Muscle layer of duodenum (tissue), 2 donors: Measurements from ENCODE around the gene PPP3CA.

Source experiments
- H3K27ac ChIP-seq: one replicate; pipeline ENCODE4 v1.7.0; 2013; ENCODE audit warnings: mild to moderate bottlenecking, low read length
- H3K27me3 ChIP-seq: one replicate; pipeline ENCODE4 v1.7.0; 2013; ENCODE audit warnings: low read depth, mild to moderate bottlenecking, control low read depth, low read length
- H3K36me3 ChIP-seq, 2 donors: one replicate each; pipeline ENCODE4 v1.7.0; 2013; ENCODE audit warnings: low read length in 2 of 2, control low read depth in 1 of 2, mild to moderate bottlenecking in 1 of 2; ENCODE audit not compliant: insufficient read depth in 2 of 2, control insufficient read depth in 1 of 2
- H3K4me1 ChIP-seq, 2 donors: one replicate each; pipeline ENCODE4 v1.7.0; 2013; ENCODE audit warnings: low read length in 2 of 2, mild to moderate bottlenecking in 2 of 2, control low read depth in 1 of 2, moderate library complexity in 1 of 2; ENCODE audit not compliant: insufficient read depth in 2 of 2, control insufficient read depth in 1 of 2
- H3K4me3 ChIP-seq, 2 donors: one replicate each; pipeline ENCODE4 v1.7.0; 2013; ENCODE audit warnings: low read length in 2 of 2, low read depth in 1 of 2, mild to moderate bottlenecking in 1 of 2
- H3K9me3 ChIP-seq, 2 donors: one replicate each; pipeline ENCODE4 v1.7.0; 2013; ENCODE audit warnings: low read length in 2 of 2, control low read depth in 1 of 2, mild to moderate bottlenecking in 1 of 2; ENCODE audit not compliant: control insufficient read depth in 1 of 2
- donor health status: healthy.

Gene PPP3CA

DNA sequence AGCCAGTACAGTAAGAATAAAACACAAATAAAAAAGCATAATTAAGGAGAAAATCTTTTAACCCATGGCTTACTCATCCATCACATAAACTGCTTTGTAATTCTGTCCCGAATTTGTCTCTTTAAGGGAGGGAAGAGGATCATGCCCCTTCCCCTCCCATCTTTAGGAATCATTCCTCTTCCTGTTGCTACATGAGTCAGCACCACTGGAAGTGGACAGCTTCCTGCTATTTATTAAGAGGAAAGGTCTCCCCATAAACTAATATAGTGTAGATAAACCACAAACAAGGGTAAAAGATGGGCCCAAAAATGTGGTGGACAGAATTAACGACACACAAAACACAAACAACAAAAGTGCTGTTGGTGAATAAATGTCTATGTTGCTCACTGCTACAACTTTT lies 75.8 kb downstream of the PPP3CA start:
- Histone ChIP-seq H3K9me3 (no peaks in the 10 kb centered on the region), H3K27me3 (no peaks in the 10 kb centered on the region), H3K36me3 (no peaks in the 10 kb centered on the region), H3K4me3 (no peak overlapping the region), H3K4me1 (peaks cover 9 to 10% of the 10 kb centered on the region in 2 donors), H3K27ac (no peak overlapping the region)

DNA sequence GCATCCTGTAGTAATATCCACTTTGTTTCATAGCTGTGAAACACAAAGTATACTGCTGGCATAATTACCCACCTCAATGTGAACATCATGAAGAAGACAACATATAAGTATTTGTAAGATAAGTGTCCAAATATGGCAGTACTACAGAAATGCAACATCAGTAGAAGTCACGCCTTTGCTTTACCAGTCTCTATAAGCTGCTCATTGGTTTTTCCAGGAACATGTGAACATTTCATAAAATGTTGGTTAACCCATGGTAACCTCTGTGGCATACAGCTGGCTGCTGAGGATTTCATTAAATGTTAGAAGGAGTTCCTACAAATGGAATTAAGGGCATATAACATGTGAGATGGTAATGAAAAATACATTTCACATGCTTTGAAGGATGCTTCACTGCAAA lies 77.6 kb downstream of the PPP3CA start:
- H3K27me3 ChIP-seq, result no peaks in the 10 kb centered on the region

DNA sequence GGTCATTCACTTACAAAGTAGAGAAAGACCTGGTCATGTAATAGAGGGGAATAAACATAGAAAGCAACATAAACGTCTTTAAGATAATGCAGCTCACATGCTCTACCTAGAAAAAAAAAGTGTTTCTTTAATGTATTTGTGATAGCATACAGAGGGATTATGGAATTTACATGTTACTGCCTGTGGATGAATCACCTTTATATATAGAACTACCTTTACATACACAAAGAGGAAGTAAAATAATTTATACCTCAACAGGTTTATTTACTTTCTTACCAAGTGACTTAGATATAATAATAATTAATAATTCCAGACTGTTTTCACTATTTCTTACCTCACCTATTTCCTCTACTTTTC lies 81.5 kb downstream of the PPP3CA start:
- H3K36me3 ChIP-seq, result no peaks in the 10 kb centered on the region
- H3K27me3 ChIP-seq, result no peaks in the 10 kb centered on the region
- H3K9me3 ChIP-seq, result no peaks in the 10 kb centered on the region
- no peak overlapping the region for H3K27ac ChIP-seq
- peaks cover 0 to 9% of the 10 kb centered on the region in 2 donors for H3K4me1 ChIP-seq
- no peak overlapping the region for H3K4me3 ChIP-seq

More for the DNA sequence above, 77.6 kb downstream of the PPP3CA start:
- no peak overlapping the region for H3K27ac ChIP-seq
- no peaks in the 10 kb centered on the region for H3K36me3 ChIP-seq
- no peaks in the 10 kb centered on the region for H3K9me3 ChIP-seq
- no peak overlapping the region for H3K4me3 ChIP-seq
- H3K4me1 ChIP-seq, result peaks cover 9 to 10% of the 10 kb centered on the region in 2 donors

DNA sequence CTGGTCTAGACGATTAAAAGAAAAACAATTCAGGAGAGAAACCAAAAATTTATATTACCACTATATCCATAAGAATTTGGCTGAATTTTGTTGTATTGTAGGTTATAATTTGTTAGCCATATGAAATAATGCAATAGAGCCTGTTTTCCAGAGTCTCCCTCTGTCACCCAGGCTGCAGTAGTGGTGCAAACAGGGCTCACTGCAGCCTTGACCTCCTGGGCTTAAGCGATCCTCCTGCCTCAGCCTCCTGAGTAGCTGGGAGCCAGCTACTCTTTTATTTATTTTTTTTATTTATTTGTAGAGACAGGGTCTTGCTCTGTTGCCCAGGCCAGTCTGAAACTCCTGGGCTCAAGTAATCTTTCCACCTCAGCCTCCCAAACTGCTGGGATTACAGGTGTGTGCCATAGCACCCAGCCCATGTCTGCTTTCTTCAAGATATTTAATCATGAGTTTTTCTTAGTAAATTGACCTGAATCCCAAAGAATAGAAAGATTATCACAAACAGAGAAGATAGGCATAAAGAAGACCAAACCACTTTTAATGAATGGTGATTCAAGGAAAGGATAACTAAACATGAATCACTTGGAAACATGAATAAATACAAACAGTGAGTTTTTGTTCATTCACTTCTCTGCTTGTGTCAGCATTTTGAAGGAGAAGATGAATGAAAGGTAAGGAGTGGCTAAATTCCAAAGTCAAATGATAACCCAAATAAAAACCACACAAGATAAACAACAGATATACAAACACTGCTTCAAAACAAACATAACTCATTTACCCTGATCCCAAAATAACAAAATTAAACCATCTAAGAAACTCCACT lies 82.1 kb downstream of the PPP3CA start:
- Histone ChIP-seq H3K4me3 (no peak overlapping the region), H3K9me3 (no peaks in the 10 kb centered on the region), H3K27ac (no peak overlapping the region), H3K27me3 (no peaks in the 10 kb centered on the region), H3K4me1 (peaks cover 0 to 12% of the 10 kb centered on the region in 2 donors), H3K36me3 (no peaks in the 10 kb centered on the region)

DNA sequence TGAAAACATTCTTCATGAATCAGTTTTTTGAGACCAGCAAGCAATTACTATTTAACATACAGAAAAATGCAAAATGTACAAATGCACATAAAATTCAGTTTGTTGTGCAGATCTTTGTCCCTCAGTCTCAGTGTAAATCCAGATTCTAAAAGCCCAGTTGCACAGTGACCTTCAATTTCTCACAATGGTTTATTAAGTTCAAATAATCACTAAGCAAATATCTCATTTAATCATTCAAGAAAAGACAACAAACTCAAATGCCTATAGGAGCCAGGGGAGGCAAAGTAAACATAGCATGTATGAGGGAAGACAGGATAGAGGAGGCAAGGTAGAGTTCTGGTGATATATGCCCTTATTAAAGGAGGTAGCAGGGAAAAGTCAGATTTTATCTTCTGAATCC lies 82.8 kb downstream of the PPP3CA start:
- Histone ChIP-seq H3K4me3 (no peak overlapping the region), H3K27ac (no peak overlapping the region), H3K36me3 (no peaks in the 10 kb centered on the region), H3K27me3 (no peaks in the 10 kb centered on the region), H3K9me3 (no peaks in the 10 kb centered on the region), H3K4me1 (peaks cover 0 to 15% of the 10 kb centered on the region in 2 donors)

DNA sequence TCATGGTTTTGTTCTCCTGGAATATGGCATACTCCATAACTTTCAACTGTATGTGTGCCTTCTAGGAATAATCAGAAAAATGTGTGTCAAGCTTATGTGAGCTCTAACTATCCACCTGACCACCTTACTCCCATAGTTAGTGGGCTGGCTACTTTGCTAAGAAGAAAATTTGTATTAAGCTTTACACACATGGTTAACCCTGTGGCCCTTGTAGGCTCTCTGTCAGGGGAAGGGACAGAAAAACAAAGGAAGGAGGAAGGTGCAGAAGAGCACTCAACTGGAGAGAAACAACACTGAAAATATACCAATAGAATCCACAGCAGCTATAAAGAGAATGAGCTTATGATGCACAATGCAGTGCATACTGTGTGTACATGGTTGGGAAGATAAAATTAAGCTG lies 84.6 kb downstream of the PPP3CA start:
- Histone ChIP-seq H3K9me3 (no peaks in the 10 kb centered on the region), H3K27ac (no peak overlapping the region), H3K4me3 (no peak overlapping the region), H3K36me3 (no peaks in the 10 kb centered on the region), H3K27me3 (no peaks in the 10 kb centered on the region), H3K4me1 (peaks cover 0 to 10% of the 10 kb centered on the region in 2 donors)

DNA sequence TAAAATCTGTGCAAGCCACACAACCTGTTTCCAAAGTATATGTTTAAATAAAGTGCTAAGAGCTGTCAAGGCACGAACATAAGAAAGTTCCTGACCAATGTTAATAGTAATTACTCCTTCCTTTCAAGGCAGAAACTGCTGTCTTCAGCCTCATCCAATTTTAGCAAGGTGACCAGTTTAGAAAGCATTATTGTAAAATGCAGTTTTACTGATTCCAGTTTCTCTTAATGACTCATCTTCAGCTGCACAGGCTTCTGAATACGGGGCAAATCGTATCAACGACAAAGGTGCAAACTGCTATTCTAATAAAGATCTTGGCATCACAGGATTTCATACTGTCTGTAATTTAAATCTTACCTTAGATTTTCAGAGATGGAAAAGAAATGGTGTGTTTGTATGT lies 87.5 kb downstream of the PPP3CA start:
- peaks cover 0 to 10% of the 10 kb centered on the region in 2 donors for H3K4me1 ChIP-seq
- no peak overlapping the region for H3K4me3 ChIP-seq
- no peaks in the 10 kb centered on the region for H3K36me3 ChIP-seq
- H3K27ac ChIP-seq, result no peak overlapping the region
- H3K9me3 ChIP-seq, result no peaks in the 10 kb centered on the region
- H3K27me3 ChIP-seq, result no peaks in the 10 kb centered on the region

DNA sequence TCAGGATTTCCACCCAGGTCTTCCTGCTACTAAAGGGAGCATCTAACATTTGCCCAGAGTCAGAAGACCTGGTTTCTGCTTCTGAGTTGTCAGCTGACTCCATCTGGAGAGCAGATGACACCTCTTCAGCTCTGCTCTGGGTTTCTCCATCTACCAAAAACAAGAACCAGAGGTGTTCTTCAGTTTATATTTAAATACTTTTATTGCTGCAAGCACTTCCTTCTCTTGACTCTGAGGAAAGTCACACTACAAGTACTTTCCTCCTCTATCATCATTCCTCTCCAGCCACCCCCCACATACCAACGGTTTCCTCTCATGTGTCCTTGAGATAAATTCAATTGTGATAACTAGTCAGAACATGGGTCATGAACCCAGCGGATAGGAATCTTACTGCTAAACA lies 88.4 kb downstream of the PPP3CA start:
- H3K27me3 ChIP-seq, result no peaks in the 10 kb centered on the region
- H3K4me1 ChIP-seq, result peaks cover 0 to 10% of the 10 kb centered on the region in 2 donors
- no peak overlapping the region for H3K4me3 ChIP-seq
- H3K27ac ChIP-seq, result no peak overlapping the region
- H3K9me3 ChIP-seq, result no peaks in the 10 kb centered on the region
- no peaks in the 10 kb centered on the region for H3K36me3 ChIP-seq

DNA sequence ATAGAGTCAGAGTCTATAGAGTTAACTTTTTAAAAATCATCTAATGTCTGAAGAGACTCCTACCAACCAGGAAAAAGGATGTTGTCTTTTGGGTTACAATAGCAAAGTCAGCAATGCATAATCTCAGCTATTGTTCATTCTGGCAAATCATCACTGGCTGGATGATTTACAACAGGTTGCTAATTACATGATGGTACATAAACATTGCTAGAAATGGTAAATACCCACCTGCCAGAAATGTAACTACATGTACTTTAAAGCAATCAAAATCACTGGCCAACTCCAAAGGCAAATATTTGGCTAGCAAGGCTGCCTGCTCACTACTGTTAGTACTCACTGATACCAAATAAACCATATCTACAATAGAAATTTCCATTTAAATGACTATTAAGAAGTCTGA lies 91.1 kb downstream of the PPP3CA start:
- Histone ChIP-seq H3K4me1 (peaks cover 5 to 16% of the 10 kb centered on the region in 2 donors), H3K36me3 (no peaks in the 10 kb centered on the region), H3K9me3 (no peaks in the 10 kb centered on the region), H3K27ac (no peak overlapping the region), H3K27me3 (no peaks in the 10 kb centered on the region), H3K4me3 (no peak overlapping the region)

DNA sequence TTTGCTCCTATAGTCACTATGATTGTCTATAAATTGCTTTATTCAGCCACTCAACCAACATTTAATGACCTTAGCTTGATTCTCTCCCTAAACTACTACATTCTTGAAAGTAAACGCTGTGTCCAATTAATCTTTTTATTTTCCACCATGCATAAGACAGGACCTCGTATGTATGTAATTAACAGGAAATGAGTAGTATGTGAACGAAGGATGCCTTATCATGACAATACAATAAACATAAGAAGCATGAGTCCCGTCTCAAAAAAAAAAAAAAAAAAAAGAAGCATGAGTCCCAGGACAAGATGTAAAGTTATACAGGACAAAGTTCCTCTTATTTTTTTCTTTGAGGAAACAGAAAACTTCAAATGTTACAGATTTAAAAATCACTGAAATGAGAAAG lies 92.5 kb downstream of the PPP3CA start:
- no peak overlapping the region for H3K27ac ChIP-seq
- H3K36me3 ChIP-seq, result no peaks in the 10 kb centered on the region
- no peak overlapping the region for H3K4me3 ChIP-seq
- peaks cover 5 to 9% of the 10 kb centered on the region in 2 donors for H3K4me1 ChIP-seq
- no peaks in the 10 kb centered on the region for H3K9me3 ChIP-seq
- no peaks in the 10 kb centered on the region for H3K27me3 ChIP-seq

DNA sequence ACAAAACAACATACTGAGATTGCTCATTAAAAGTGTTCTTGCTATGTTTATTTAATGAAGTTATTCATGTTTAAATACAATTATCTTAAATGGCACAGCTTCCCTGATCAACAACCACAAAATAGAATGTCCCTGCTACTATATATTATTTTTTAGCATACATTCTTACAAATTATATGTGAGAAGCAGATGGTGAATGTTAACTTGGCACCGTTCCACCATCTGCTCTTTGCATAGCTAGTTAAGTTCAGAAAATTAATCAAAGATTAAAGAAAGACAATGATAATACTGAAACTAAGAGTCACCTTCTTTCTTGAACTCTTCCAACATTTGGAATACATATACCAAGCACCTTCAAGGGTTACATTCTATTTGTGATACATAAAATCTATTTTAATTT lies 94.2 kb downstream of the PPP3CA start:
- Histone ChIP-seq H3K4me3 (no peak overlapping the region), H3K36me3 (no peaks in the 10 kb centered on the region), H3K9me3 (no peaks in the 10 kb centered on the region), H3K27me3 (no peaks in the 10 kb centered on the region), H3K27ac (no peak overlapping the region), H3K4me1 (peaks cover 5 to 6% of the 10 kb centered on the region in 2 donors)

DNA sequence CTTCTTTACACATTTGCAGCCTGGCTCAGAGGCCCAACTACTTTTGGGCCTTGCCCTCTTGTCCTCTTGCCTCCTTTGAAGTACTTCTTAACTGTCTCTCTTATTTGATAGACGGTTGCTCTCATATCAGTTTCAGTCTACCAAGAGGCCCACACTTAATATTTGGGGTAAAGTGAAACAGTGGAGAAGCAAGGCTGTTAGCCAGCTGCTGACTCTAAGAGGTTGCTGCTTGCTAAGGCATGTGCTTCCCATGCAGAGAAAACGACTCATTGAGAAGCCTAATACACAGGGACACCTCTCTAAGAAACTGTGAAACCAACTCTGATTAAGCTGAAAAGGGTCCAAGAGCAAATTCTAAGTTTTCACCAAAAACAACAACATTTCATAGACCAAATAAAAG lies 94.6 kb downstream of the PPP3CA start:
- peaks cover 5 to 6% of the 10 kb centered on the region in 2 donors for H3K4me1 ChIP-seq
- no peaks in the 10 kb centered on the region for H3K9me3 ChIP-seq
- H3K4me3 ChIP-seq, result no peak overlapping the region
- no peaks in the 10 kb centered on the region for H3K36me3 ChIP-seq
- H3K27ac ChIP-seq, result no peak overlapping the region
- no peaks in the 10 kb centered on the region for H3K27me3 ChIP-seq
